Endothelial cell of umbilical vein (primary cell): ENCODE data around the gene GRK6.
A peak's percentile ranks its signal among the peaks of the same experiment; 100 is the strongest.

Experiments
- CTCF ChIP-seq, 2 donors: IDR thresholded peaks; 1 replicate in 1 of 2; 2 replicates in 1 of 2; pipeline ENCODE4 v1.5.1; 2011; ENCODE audit warnings: low read length in 2 of 2, mild to moderate bottlenecking in 2 of 2, moderate library complexity in 2 of 2, control low read depth in 1 of 2, inconsistent platforms in 1 of 2, low read depth in 1 of 2; ENCODE audit not compliant: insufficient read depth in 1 of 2; ENCODE audit errors: extremely low read depth in 1 of 2
- EZH2 ChIP-seq: IDR thresholded peaks from 2 replicates; pipeline ENCODE4 v1.6.1; 2012; ENCODE audit warnings: borderline replicate concordance, low read depth, mild to moderate bottlenecking, moderate library complexity, low read length, inconsistent platforms; ENCODE audit not compliant: severe bottlenecking
- FOS ChIP-seq: IDR thresholded peaks from 2 replicates; pipeline ENCODE4 v1.6.1; 2011; ENCODE audit warnings: mild to moderate bottlenecking, low read length, moderate library complexity, borderline replicate concordance; ENCODE audit not compliant: insufficient read depth
- GATA2 ChIP-seq: IDR thresholded peaks from 2 replicates; pipeline ENCODE4 v1.7.0; 2011; ENCODE audit warnings: low read depth, mild to moderate bottlenecking, moderate library complexity, mixed read lengths, low read length; ENCODE audit not compliant: insufficient read length, insufficient read depth
- JUN ChIP-seq: IDR thresholded peaks from 2 replicates; pipeline ENCODE4 v1.6.1; 2011; ENCODE audit warnings: borderline replicate concordance, low read depth; ENCODE audit not compliant: insufficient read length, insufficient read depth
- MAX ChIP-seq: IDR thresholded peaks from 2 replicates; pipeline ENCODE4 v1.6.1; 2011; ENCODE audit not compliant: insufficient read depth, insufficient read length
- MYC ChIP-seq: IDR thresholded peaks from one replicate; pipeline ENCODE4 v1.6.1; 2011; ENCODE audit warnings: mild to moderate bottlenecking, low read depth, low read length
- POLR2A ChIP-seq: IDR thresholded peaks from 2 replicates; pipeline ENCODE4 v1.6.1; 2012; ENCODE audit warnings: low read depth, mild to moderate bottlenecking, control low read depth, low read length
- POLR2AphosphoS5 ChIP-seq: IDR thresholded peaks from 2 replicates; pipeline ENCODE4 v1.6.1; 2012; ENCODE audit warnings: low read depth, mild to moderate bottlenecking, control low read depth, low read length, moderate library complexity; ENCODE audit not compliant: insufficient read depth

GRCh38 chr5:177483994-177484901 lies 57.8 kb downstream of the GRK6 start:
- TF ChIP-seq CTCF (IDR thresholded peaks at IDR 0.05; ENCODE audit: extremely low read depth in 1 of 2, insufficient read depth in 1 of 2, low read depth in 1 of 2, low read length in 2 of 2): no peak
- TF ChIP-seq POLR2AphosphoS5: peak; percentile 75
- TF ChIP-seq EZH2: no peak
- peak; percentile 61 for TF ChIP-seq POLR2A
- no peak for TF ChIP-seq MAX
- no peak for TF ChIP-seq JUN
- no peak for TF ChIP-seq MYC
- TF ChIP-seq FOS: no peak
- TF ChIP-seq GATA2: no peak
